PFSK-1 (cell line): ENCODE measurements around the gene DPF3.

Source experiments
- FOXP2 ChIP-seq: optimal IDR thresholded peaks from 2 replicates; pipeline ENCODE3; 2011; ENCODE audit warnings: borderline replicate concordance, control low read depth, inconsistent platforms; ENCODE audit not compliant: insufficient read depth; ENCODE audit errors: extremely low read length, extremely low read depth
- POLR2AphosphoS5 ChIP-seq: IDR thresholded peaks from 2 replicates; pipeline ENCODE4 v1.6.1; 2012; ENCODE audit warnings: low read depth, mild to moderate bottlenecking, control low read depth, low read length, moderate library complexity
- REST ChIP-seq, 2 experiments: IDR thresholded peaks; 2 replicates each; pipeline versions ENCODE4 v1.6.1 to v1.8.0; 2011 to 2012; ENCODE audit warnings: low read depth in 2 of 2, low read length in 2 of 2, control low read depth in 1 of 2, inconsistent platforms in 1 of 2, mild to moderate bottlenecking in 1 of 2, moderate library complexity in 1 of 2; ENCODE audit not compliant: insufficient read depth in 1 of 2
- SIN3A ChIP-seq: IDR thresholded peaks from 2 replicates; pipeline ENCODE4 v1.6.1; 2012; ENCODE audit warnings: mild to moderate bottlenecking, low read length, moderate library complexity, borderline replicate concordance; ENCODE audit not compliant: insufficient read depth
- TAF1 ChIP-seq: IDR thresholded peaks from 2 replicates; pipeline ENCODE4 v1.6.1; 2012; ENCODE audit warnings: low read length, control low read depth, borderline replicate concordance; ENCODE audit not compliant: insufficient read depth

The DPF3 gene

GRCh38 chr14:72638021-72638420 lies 255.9 kb downstream of the DPF3 start:
- TF ChIP-seq SIN3A (no peak), FOXP2 (no peak), TAF1 (no peak), POLR2AphosphoS5 (no peak), REST (IDR thresholded peaks at IDR 0.05; ENCODE audit: insufficient read depth in 1 of 2, low read depth in 2 of 2, low read length in 2 of 2) (no peak)

- TF ChIP-seq POLR2AphosphoS5: no peak
- no peak for TF ChIP-seq REST (IDR thresholded peaks at IDR 0.05; ENCODE audit: insufficient read depth in 1 of 2, low read depth in 2 of 2, low read length in 2 of 2)
- TF ChIP-seq SIN3A: no peak
- TF ChIP-seq TAF1: no peak
- TF ChIP-seq FOXP2: no peak
Measured at GRCh38 chr14:72636871-72637270, 257.0 kb downstream of the DPF3 start.

GRCh38 chr14:72636094-72636493 lies 257.8 kb downstream of the DPF3 start:
- TF ChIP-seq TAF1: no peak
- no peak for TF ChIP-seq SIN3A
- TF ChIP-seq FOXP2: no peak
- TF ChIP-seq POLR2AphosphoS5: no peak
- no peak for TF ChIP-seq REST (IDR thresholded peaks at IDR 0.05; ENCODE audit: insufficient read depth in 1 of 2, low read depth in 2 of 2, low read length in 2 of 2)

- no peak for TF ChIP-seq REST (IDR thresholded peaks at IDR 0.05; ENCODE audit: insufficient read depth in 1 of 2, low read depth in 2 of 2, low read length in 2 of 2)
- TF ChIP-seq SIN3A: no peak
- TF ChIP-seq FOXP2: no peak
- no peak for TF ChIP-seq POLR2AphosphoS5
- no peak for TF ChIP-seq TAF1
Measured at GRCh38 chr14:72634691-72635616, 258.9 kb downstream of the DPF3 start.
